ENCODE measurements around the gene TUBB2B.
"Not testable (repeated sequence)": the region's sequence is repeated elsewhere in the genome, so short reads cannot be mapped to it uniquely, and the experiment has no call there.

The TUBB2B gene

GRCh38 chr6:3258201-3258600 is 30.7 kb upstream of the TUBB2B start:
- DNase-seq: no peak

- DNase-seq: no peak
These were observed 26.1 kb upstream of the TUBB2B start for GRCh38 chr6:3253597-3253961.

GRCh38 chr6:3252861-3253596 is 25.6 kb upstream of the TUBB2B start:
- peak in 1 of 2 donors; percentile 19 for DNase-seq

- no peak for DNase-seq
These were observed 24.9 kb upstream of the TUBB2B start for GRCh38 chr6:3252369-3252768.

- DNase-seq: peak; percentile 60 to 87
These were observed 24.2 kb upstream of the TUBB2B start for GRCh38 chr6:3251462-3252314.

- DNase-seq: no peak
These were observed 22.8 kb upstream of the TUBB2B start for GRCh38 chr6:3250231-3250675.

GRCh38 chr6:3249821-3250220 is 22.4 kb upstream of the TUBB2B start:
- DNase-seq: no peak

GRCh38 chr6:3247255-3248146 is 20.0 kb upstream of the TUBB2B start:
- DNase-seq: no peak

- no peak for DNase-seq
These were observed 17.8 kb upstream of the TUBB2B start for GRCh38 chr6:3245216-3245615.

- not testable (repeated sequence) for DNase-seq
These were observed 17.3 kb upstream of the TUBB2B start for GRCh38 chr6:3244832-3245161.

GRCh38 chr6:3244003-3244831 is 16.8 kb upstream of the TUBB2B start:
- no peak for DNase-seq

GRCh38 chr6:3242768-3243167 is 15.3 kb upstream of the TUBB2B start:
- no peak for DNase-seq

- DNase-seq: not testable (repeated sequence)
These were observed 14.3 kb upstream of the TUBB2B start for GRCh38 chr6:3241745-3242144.

GRCh38 chr6:3240595-3240994 is 13.1 kb upstream of the TUBB2B start:
- DNase-seq: no peak

- DNase-seq: no peak
These were observed 11.8 kb upstream of the TUBB2B start for GRCh38 chr6:3239110-3239830.

GRCh38 chr6:3237761-3238662 is 10.6 kb upstream of the TUBB2B start:
- no peak for DNase-seq

- DNase-seq: no peak
These were observed 8.6 kb upstream of the TUBB2B start for GRCh38 chr6:3236005-3236404.

- no peak for DNase-seq
These were observed 8.0 kb upstream of the TUBB2B start for GRCh38 chr6:3235486-3235885.

GRCh38 chr6:3233904-3234303 is 6.5 kb upstream of the TUBB2B start:
- no peak for DNase-seq

- DNase-seq: no peak
These were observed 5.9 kb upstream of the TUBB2B start for GRCh38 chr6:3233321-3233720.
